ENCODE measurements around the gene EPB41L1. TPM values are rescaled to one million over a fixed set of nuclear protein-coding genes. Genes with fewer than 3 reads are reported as not detected.

Gene EPB41L1
- total RNA-seq, 1 donor from 2014 or later, result 2.1 TPM

DNA sequence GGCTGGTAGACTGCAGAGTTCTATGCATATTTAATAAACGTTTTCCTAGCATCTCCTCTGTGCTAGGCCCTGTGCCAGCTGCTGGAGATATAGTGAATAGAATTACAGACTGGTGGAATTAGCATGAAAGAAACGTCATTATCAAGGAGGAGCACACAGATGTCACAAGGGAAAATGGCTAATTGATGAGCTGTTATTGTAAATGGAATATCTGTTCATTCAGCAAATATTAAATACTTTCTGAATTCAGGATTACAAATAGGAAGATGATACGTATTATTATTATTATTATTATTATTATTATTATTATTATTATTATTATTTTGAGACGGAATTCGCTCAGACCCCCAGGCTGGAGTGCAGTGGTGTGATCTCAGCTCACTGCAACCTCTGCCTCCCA, 82.9 kb downstream of the EPB41L1 start:
- peak overlapping the region; percentile 74 for H3K4me3 ChIP-seq (ENCODE audit: low read depth, low read length)

DNA sequence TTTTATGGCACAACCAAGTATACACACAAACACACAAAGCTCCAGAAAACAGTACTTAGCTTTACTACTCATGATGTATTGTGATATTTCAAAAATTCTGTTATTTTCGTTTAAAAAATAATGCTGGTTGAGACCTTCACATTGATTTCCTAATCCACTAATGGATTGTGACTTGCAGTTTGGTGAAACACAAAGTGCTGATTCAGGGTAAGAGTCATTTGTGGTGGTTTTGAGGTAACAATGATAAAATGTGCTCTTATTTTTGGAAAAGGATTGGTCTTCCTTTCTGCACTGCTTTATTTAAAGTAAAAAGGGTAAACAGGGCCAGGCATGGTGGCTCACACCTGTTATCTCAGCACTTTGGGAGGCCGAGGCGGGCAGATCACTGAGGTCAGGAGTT, 83.6 kb downstream of the EPB41L1 start:
- DNase-seq (ENCODE audit: low read depth), result no peak
- TF ChIP-seq CTCF (IDR thresholded peaks at IDR 0.05; ENCODE audit: insufficient read depth, low read length, severe bottlenecking), result no peak
- Histone ChIP-seq H3K4me3 (ENCODE audit: low read depth, low read length) (no peak overlapping the region), H3K27me3 (ENCODE audit: control insufficient read depth, insufficient read depth, low read length) (no peaks in the 10 kb centered on the region), H3K36me3 (ENCODE audit: control insufficient read depth, insufficient read depth, low read length) (peaks cover 10% of the 10 kb centered on the region)
- FAIRE-seq, result no peak

More for the DNA sequence above, 82.9 kb downstream of the EPB41L1 start:
- Histone ChIP-seq H3K36me3 (ENCODE audit: control insufficient read depth, insufficient read depth, low read length) (peaks cover 10% of the 10 kb centered on the region), H3K27me3 (ENCODE audit: control insufficient read depth, insufficient read depth, low read length) (no peaks in the 10 kb centered on the region)
- DNase-seq (ENCODE audit: low read depth), result no peak
- TF ChIP-seq CTCF (IDR thresholded peaks at IDR 0.05; ENCODE audit: insufficient read depth, low read length, severe bottlenecking), result no peak
- FAIRE-seq, result no peak

- Histone ChIP-seq H3K4me3 (ENCODE audit: low read depth, low read length) (no peak overlapping the region), H3K27me3 (ENCODE audit: control insufficient read depth, insufficient read depth, low read length) (no peaks in the 10 kb centered on the region), H3K36me3 (ENCODE audit: control insufficient read depth, insufficient read depth, low read length) (peaks cover 10% of the 10 kb centered on the region)
- no peak for TF ChIP-seq CTCF (IDR thresholded peaks at IDR 0.05; ENCODE audit: insufficient read depth, low read length, severe bottlenecking)
- DNase-seq (ENCODE audit: low read depth) (peak; percentile 79), FAIRE-seq (no peak)
These were observed 84.2 kb downstream of the EPB41L1 start for GRCh38 chr20:36238760-36239159.

- FAIRE-seq (no peak), DNase-seq (ENCODE audit: low read depth) (no peak)
- H3K36me3 ChIP-seq (ENCODE audit: control insufficient read depth, insufficient read depth, low read length), result peaks cover 10% of the 10 kb centered on the region
- no peaks in the 10 kb centered on the region for H3K27me3 ChIP-seq (ENCODE audit: control insufficient read depth, insufficient read depth, low read length)
- no peak for TF ChIP-seq CTCF (IDR thresholded peaks at IDR 0.05; ENCODE audit: insufficient read depth, low read length, severe bottlenecking)
- no peak overlapping the region for H3K4me3 ChIP-seq (ENCODE audit: low read depth, low read length)
These were observed 85.5 kb downstream of the EPB41L1 start for GRCh38 chr20:36240076-36240475.

- H3K4me3 ChIP-seq (ENCODE audit: low read depth, low read length), result no peak overlapping the region
- DNase-seq (ENCODE audit: low read depth) (no peak), FAIRE-seq (no peak)
- no peaks in the 10 kb centered on the region for H3K27me3 ChIP-seq (ENCODE audit: control insufficient read depth, insufficient read depth, low read length)
- TF ChIP-seq CTCF (IDR thresholded peaks at IDR 0.05; ENCODE audit: insufficient read depth, low read length, severe bottlenecking), result no peak
- H3K36me3 ChIP-seq (ENCODE audit: control insufficient read depth, insufficient read depth, low read length), result peaks cover 15% of the 10 kb centered on the region
These were observed 87.1 kb downstream of the EPB41L1 start for GRCh38 chr20:36241678-36242077.

DNA sequence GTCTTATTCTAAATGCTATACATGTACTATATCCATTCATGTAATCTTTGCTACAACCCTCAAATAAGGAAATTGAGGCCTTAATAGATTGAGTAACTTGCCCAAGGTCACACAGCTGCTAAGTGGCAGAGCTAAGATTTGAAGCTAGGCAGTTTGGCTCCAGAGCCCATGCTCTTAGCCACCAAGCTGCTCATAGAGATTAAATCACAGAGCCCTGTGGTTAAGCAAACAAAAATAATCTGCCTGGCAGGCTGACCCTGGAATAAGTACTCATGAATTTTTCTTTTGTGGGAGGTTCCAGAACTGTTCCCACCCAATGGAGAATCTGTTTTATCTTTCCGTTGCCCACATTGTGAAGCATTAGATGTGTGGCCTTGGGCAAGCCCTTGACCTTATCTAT, 89.2 kb downstream of the EPB41L1 start:
- no peak for DNase-seq (ENCODE audit: low read depth)
- Histone ChIP-seq H3K4me3 (ENCODE audit: low read depth, low read length) (no peak overlapping the region), H3K27me3 (ENCODE audit: control insufficient read depth, insufficient read depth, low read length) (no peaks in the 10 kb centered on the region), H3K36me3 (ENCODE audit: control insufficient read depth, insufficient read depth, low read length) (peaks cover 15% of the 10 kb centered on the region)
- FAIRE-seq, result no peak
- TF ChIP-seq CTCF (IDR thresholded peaks at IDR 0.05; ENCODE audit: insufficient read depth, low read length, severe bottlenecking), result no peak
